Stomach (tissue), 9 donors: ENCODE measurements around the gene TAF1B. TPM values are rescaled to one million over a fixed set of nuclear protein-coding genes. Genes with fewer than 3 reads are reported as not detected.

Experiments
- DNase-seq, 2 donors: peaks; one replicate each; pipeline versions ENCODE4 v3.0.0 to v3.0.0-alpha.2; 2013 to 2019
- H3K27ac ChIP-seq, 5 donors: fragments of 200-600 bp in 4 of 5; sonication (generic) in 4 of 5; one replicate each; pipeline ENCODE4 v1.5.1; 2013 to 2019; ENCODE audit warnings: mild to moderate bottlenecking in 1 of 5, moderate library complexity in 1 of 5
- H3K27me3 ChIP-seq, 3 donors: fragments of 200-600 bp; sonication (generic); one replicate each; pipeline ENCODE4 v1.5.1; 2017 to 2019; ENCODE audit warnings: mixed run types in 1 of 3
- H3K36me3 ChIP-seq, 4 donors: fragments of 200-600 bp; sonication (generic); 1 replicate in 3 of 4; 2 replicates in 1 of 4; pipeline ENCODE4 v1.5.1; 2016 to 2019
- H3K4me1 ChIP-seq, 4 donors: fragments of 200-600 bp; sonication (generic); one replicate each; pipeline ENCODE4 v1.5.1; 2016 to 2019
- H3K4me3 ChIP-seq, 4 donors: fragments of 200-600 bp; sonication (generic) in 3 of 4; one replicate each; pipeline ENCODE4 v1.5.1; 2016 to 2019; ENCODE audit warnings: mild to moderate bottlenecking in 1 of 4
- H3K9me3 ChIP-seq, 4 donors: fragments of 200-600 bp; sonication (generic); one replicate each; pipeline ENCODE4 v1.5.1; 2016 to 2019
- EP300 ChIP-seq: sonication (generic); formaldehyde crosslinking; IDR thresholded peaks from one replicate; pipeline ENCODE4 v1.6.1; 2017; ENCODE audit warnings: antibody characterized with exemption
- POLR2A ChIP-seq, 4 donors: fragments of 450-650 bp; IDR thresholded peaks; one replicate each; pipeline ENCODE4 v1.6.1; 2016; ENCODE audit warnings: antibody characterized with exemption in 4 of 4, control low read depth in 2 of 4, mild to moderate bottlenecking in 1 of 4, moderate library complexity in 1 of 4
- POLR2AphosphoS5 ChIP-seq, 3 donors: sonication (generic); formaldehyde crosslinking; IDR thresholded peaks; one replicate each; pipeline ENCODE4 v1.6.1; 2016; ENCODE audit warnings: antibody characterized with exemption in 3 of 3
- WGBS, 5 donors: extraction: QIAGEN DNeasy Blood & Tissue Kit in 3 of 5; methylation state at CpG; one replicate each; pipeline versions ENCODE4 v1.1.5 to v1.1.7; 2013 to 2018; 5-methylcytosine and 5-hydroxymethylcytosine counted together
- intact Hi-C: fragments of 100-400 bp; cut with DNase I; formaldehyde crosslinking; loops from one replicate; pipeline ENCODE4 v1.15.1; 2023; ENCODE audit warnings: low total_unique reads
- polyA plus RNA-seq, 3 donors: library from polyadenylated mRNA; stranded (reverse); fragments of 200-250 nt; gene quantifications; one replicate each; pipeline ENCODE4 v1.2.3, GENCODE V29; 2013
- total RNA-seq, 5 donors: library from RNA; depleted of rRNA; stranded (reverse); fragments of >200 nt; gene quantifications; one replicate each; pipeline versions ENCODE4 v1.1.0 to v1.2.3, GENCODE V29; 2014 to 2016
- TF ChIP-seq, protein P1 (sequence below), 7 experiments: fragments of 450-650 bp in 4 of 7; fragments of 200-600 bp in 3 of 7; sonication (generic) in 3 of 7; IDR thresholded peaks; one replicate each; pipeline ENCODE4 v1.5.1; 2016 to 2019; ENCODE audit warnings: antibody characterized with exemption in 7 of 7, control low read depth in 2 of 7, mild to moderate bottlenecking in 1 of 7
- donor health status: healthy with polysubstance abuse.
- donor health status: Bipolar disorder and iron deficiency.
- donor health status: healthy.

Gene TAF1B
- total and polyA plus RNA-seq, 8 donors = 3.8 to 34.6 (median 6.4) TPM

DNA sequence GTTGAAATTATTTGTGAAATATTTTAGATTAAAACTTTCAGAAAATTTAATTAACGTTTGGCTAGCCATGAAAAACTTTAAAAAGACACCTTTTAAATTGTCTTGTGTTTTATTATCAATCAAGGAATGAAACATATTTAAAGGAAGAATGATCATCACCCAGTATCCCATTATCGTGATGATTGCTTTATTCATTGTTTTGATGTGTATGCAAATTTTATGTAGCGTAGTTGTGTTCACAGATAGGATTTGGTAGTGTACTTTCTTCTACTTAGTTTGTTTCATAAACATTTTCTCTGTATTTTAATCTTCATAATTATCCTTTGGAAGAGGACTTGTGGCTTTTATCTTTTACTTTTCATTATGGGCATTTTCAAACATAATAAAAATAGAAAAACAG is 116.0 kb downstream of the TAF1B start:
- no peak overlapping the region for H3K4me3 ChIP-seq
- peaks cover 0 to 4% (median 0%) of the 10 kb centered on the region in 4 donors for H3K4me1 ChIP-seq
- WGBS, 5 donors = 90 to 97% (median 94%) methylated on average over 3 of the region's 3 CpGs
- no peaks in the 10 kb centered on the region for H3K9me3 ChIP-seq
- H3K27me3 ChIP-seq = no peaks in the 10 kb centered on the region
- intact Hi-C loops = loop anchor here (10.0 kb wide), 1 partner anchor 114 kb away; the partner anchor contains the start of gene TAF1B
- TF ChIP-seq POLR2A (IDR thresholded peaks at IDR 0.05) (no peak), EP300 (no peak), POLR2AphosphoS5 (IDR thresholded peaks at IDR 0.05) (no peak)
- TF ChIP-seq, protein P1, sequence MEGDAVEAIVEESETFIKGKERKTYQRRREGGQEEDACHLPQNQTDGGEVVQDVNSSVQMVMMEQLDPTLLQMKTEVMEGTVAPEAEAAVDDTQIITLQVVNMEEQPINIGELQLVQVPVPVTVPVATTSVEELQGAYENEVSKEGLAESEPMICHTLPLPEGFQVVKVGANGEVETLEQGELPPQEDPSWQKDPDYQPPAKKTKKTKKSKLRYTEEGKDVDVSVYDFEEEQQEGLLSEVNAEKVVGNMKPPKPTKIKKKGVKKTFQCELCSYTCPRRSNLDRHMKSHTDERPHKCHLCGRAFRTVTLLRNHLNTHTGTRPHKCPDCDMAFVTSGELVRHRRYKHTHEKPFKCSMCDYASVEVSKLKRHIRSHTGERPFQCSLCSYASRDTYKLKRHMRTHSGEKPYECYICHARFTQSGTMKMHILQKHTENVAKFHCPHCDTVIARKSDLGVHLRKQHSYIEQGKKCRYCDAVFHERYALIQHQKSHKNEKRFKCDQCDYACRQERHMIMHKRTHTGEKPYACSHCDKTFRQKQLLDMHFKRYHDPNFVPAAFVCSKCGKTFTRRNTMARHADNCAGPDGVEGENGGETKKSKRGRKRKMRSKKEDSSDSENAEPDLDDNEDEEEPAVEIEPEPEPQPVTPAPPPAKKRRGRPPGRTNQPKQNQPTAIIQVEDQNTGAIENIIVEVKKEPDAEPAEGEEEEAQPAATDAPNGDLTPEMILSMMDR (IDR thresholded peaks at IDR 0.05) = no peak
- DNase-seq = no peak
- peaks cover 0 to 13% (median 5%) of the 10 kb centered on the region in 4 donors for H3K36me3 ChIP-seq
- H3K27ac ChIP-seq = no peak overlapping the region

DNA sequence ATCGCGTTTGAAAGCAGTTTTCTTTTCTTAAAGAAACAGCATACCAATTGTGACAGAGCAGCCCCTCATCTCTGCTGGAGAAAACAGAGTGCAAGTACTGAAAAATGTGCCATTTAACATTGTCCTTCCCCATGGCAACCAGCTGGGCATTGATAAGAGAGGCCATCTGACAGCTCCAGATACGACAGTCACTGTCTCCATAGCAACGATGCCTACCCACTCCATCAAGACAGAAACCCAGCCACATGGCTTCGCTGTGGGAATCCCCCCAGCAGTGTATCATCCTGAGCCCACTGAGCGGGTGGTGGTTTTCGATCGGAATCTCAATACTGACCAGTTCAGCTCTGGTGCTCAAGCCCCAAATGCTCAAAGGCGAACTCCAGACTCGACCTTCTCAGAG is 117.7 kb downstream of the TAF1B start:
- no peaks in the 10 kb centered on the region for H3K4me1 ChIP-seq
- no peak overlapping the region for H3K4me3 ChIP-seq
- no peaks in the 10 kb centered on the region for H3K27me3 ChIP-seq
- no peak for TF ChIP-seq EP300
- TF ChIP-seq, protein P1 (IDR thresholded peaks at IDR 0.05) = no peak
- TF ChIP-seq POLR2A (IDR thresholded peaks at IDR 0.05) = no peak
- TF ChIP-seq POLR2AphosphoS5 (IDR thresholded peaks at IDR 0.05) = no peak
- peak in 1 of 2 donors; percentile 46 for DNase-seq
- intact Hi-C loops = no loop called here
- H3K27ac ChIP-seq = no peak overlapping the region
- peaks cover 0 to 23% (median 11%) of the 10 kb centered on the region in 4 donors for H3K36me3 ChIP-seq
- 77 to 83% (median 81%) methylated on average over 10 of the region's 10 CpGs for WGBS, 5 donors
- no peaks in the 10 kb centered on the region for H3K9me3 ChIP-seq

DNA sequence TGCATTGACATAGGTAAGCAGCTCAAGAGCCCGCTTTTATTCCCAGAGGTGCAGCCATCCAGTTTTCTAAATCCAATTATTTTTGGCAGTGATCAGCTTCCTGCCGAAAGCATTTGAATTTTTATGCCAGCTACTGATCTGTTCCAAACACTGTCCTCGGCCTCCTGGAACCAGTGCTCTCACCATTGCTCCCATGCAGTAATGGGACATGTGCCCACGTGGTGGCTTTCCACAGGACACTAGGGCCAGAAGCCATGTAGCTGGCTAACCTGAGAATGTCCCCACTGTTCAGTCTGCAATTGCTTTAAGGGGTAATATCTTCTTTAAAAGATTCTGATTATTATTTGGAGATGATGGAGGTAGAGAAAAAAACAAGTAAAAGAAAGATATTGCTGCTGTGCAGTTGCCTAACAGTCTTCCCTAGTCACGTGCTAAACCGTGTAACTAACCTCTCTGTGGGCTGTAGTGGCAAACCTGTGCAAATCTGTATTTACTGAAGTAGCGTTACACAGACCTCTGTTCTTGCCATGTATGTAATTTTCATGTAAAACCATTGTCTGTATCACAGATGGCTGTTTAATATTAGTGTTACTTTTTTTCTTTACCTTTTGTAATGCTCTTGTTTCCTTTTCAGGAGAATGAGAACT is 121.2 kb downstream of the TAF1B start:
- TF ChIP-seq, protein P1 (IDR thresholded peaks at IDR 0.05) = no peak
- TF ChIP-seq POLR2A (IDR thresholded peaks at IDR 0.05) = no peak
- TF ChIP-seq POLR2AphosphoS5 (IDR thresholded peaks at IDR 0.05) = no peak
- TF ChIP-seq EP300 = no peak
- Histone ChIP-seq H3K4me1 (no peaks in the 10 kb centered on the region), H3K27me3 (no peaks in the 10 kb centered on the region), H3K9me3 (no peaks in the 10 kb centered on the region), H3K36me3 (peaks cover 0 to 23% (median 11%) of the 10 kb centered on the region in 4 donors), H3K4me3 (no peak overlapping the region), H3K27ac (no peak overlapping the region)
- intact Hi-C loops = no loop called here
- WGBS, 5 donors = 77 to 94% (median 92%) methylated on average over 7 of the region's 7 CpGs
- DNase-seq = no peak

DNA sequence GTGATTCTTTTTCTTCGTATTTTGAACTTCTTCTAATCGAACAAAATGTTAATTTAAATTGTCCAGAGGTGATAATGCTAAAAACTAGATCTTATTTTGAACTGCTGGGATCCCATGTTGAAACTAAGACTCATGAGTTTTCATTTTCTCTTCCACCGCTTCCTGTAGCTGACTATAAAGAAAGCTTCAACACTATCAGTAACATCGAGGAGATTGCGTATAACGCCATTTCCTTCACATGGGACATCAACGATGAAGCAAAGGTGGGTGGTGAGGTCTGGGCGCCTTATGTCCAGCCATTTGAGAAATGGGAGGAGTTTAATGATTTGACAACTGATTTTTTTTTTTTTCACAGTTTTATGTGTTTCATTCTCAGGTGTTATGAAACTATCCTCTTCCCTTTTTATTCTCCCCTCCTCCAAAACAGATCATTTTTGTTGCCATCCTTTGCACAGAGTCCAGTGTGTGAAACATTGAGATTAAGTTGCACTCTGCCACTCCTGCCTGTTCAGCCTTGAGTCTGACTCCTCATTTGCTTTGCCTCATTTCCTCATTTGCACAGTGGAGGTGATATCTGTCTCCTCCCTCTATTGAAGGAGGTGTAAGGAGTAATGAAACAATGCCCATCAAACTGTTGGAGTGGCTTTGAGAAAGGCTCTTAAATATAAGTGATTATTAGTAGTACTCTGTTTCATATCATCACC is 122.0 kb downstream of the TAF1B start:
- Histone ChIP-seq H3K4me3 (no peak overlapping the region), H3K27ac (no peak overlapping the region), H3K4me1 (peaks cover 0 to 2% (median under 1%) of the 10 kb centered on the region in 4 donors), H3K36me3 (peaks cover 0 to 23% (median 11%) of the 10 kb centered on the region in 4 donors), H3K27me3 (no peaks in the 10 kb centered on the region), H3K9me3 (no peaks in the 10 kb centered on the region)
- no peak for TF ChIP-seq POLR2A (IDR thresholded peaks at IDR 0.05)
- TF ChIP-seq, protein P1 (IDR thresholded peaks at IDR 0.05) = no peak
- TF ChIP-seq POLR2AphosphoS5 (IDR thresholded peaks at IDR 0.05) = no peak
- no peak for TF ChIP-seq EP300
- intact Hi-C loops = no loop called here
- WGBS, 5 donors = 84 to 94% (median 84%) methylated on average over 8 of the region's 8 CpGs
- DNase-seq = no peak
